ENCODE measurements around the gene PARD3.

PARD3 gene

GRCh38 chr10:34341473-34341872, 473.6 kb downstream of the PARD3 start:
- TF ChIP-seq SIN3A (IDR thresholded peaks at IDR 0.05; ENCODE audit: borderline replicate concordance, insufficient read depth, low read length) (no peak), POLR2AphosphoS5 (IDR thresholded peaks at IDR 0.05; ENCODE audit: low read depth, low read length) (no peak), REST (IDR thresholded peaks at IDR 0.05; ENCODE audit: insufficient read depth in 1 of 2, low read depth in 2 of 2, low read length in 2 of 2) (no peak), TAF1 (IDR thresholded peaks at IDR 0.05; ENCODE audit: borderline replicate concordance, insufficient read depth, low read length) (no peak), FOXP2 (optimal IDR thresholded peaks at IDR 0.05; ENCODE audit: borderline replicate concordance, extremely low read depth, extremely low read length, insufficient read depth) (no peak)

GRCh38 chr10:34340934-34341333, 474.2 kb downstream of the PARD3 start:
- TF ChIP-seq REST (IDR thresholded peaks at IDR 0.05; ENCODE audit: insufficient read depth in 1 of 2, low read depth in 2 of 2, low read length in 2 of 2): no peak
- no peak for TF ChIP-seq FOXP2 (optimal IDR thresholded peaks at IDR 0.05; ENCODE audit: borderline replicate concordance, extremely low read depth, extremely low read length, insufficient read depth)
- no peak for TF ChIP-seq POLR2AphosphoS5 (IDR thresholded peaks at IDR 0.05; ENCODE audit: low read depth, low read length)
- no peak for TF ChIP-seq SIN3A (IDR thresholded peaks at IDR 0.05; ENCODE audit: borderline replicate concordance, insufficient read depth, low read length)
- no peak for TF ChIP-seq TAF1 (IDR thresholded peaks at IDR 0.05; ENCODE audit: borderline replicate concordance, insufficient read depth, low read length)

- no peak for TF ChIP-seq TAF1 (IDR thresholded peaks at IDR 0.05; ENCODE audit: borderline replicate concordance, insufficient read depth, low read length)
- no peak for TF ChIP-seq SIN3A (IDR thresholded peaks at IDR 0.05; ENCODE audit: borderline replicate concordance, insufficient read depth, low read length)
- TF ChIP-seq POLR2AphosphoS5 (IDR thresholded peaks at IDR 0.05; ENCODE audit: low read depth, low read length): no peak
- TF ChIP-seq FOXP2 (optimal IDR thresholded peaks at IDR 0.05; ENCODE audit: borderline replicate concordance, extremely low read depth, extremely low read length, insufficient read depth): no peak
- TF ChIP-seq REST (IDR thresholded peaks at IDR 0.05; ENCODE audit: insufficient read depth in 1 of 2, low read depth in 2 of 2, low read length in 2 of 2): no peak
These were observed 475.1 kb downstream of the PARD3 start for GRCh38 chr10:34339816-34340553.

- no peak for TF ChIP-seq SIN3A (IDR thresholded peaks at IDR 0.05; ENCODE audit: borderline replicate concordance, insufficient read depth, low read length)
- no peak for TF ChIP-seq TAF1 (IDR thresholded peaks at IDR 0.05; ENCODE audit: borderline replicate concordance, insufficient read depth, low read length)
- TF ChIP-seq POLR2AphosphoS5 (IDR thresholded peaks at IDR 0.05; ENCODE audit: low read depth, low read length): no peak
- TF ChIP-seq REST (IDR thresholded peaks at IDR 0.05; ENCODE audit: insufficient read depth in 1 of 2, low read depth in 2 of 2, low read length in 2 of 2): no peak
- TF ChIP-seq FOXP2 (optimal IDR thresholded peaks at IDR 0.05; ENCODE audit: borderline replicate concordance, extremely low read depth, extremely low read length, insufficient read depth): no peak
These were observed 477.2 kb downstream of the PARD3 start for GRCh38 chr10:34337917-34338316.
